ENCODE results near the gene NRCAM.

DNA sequence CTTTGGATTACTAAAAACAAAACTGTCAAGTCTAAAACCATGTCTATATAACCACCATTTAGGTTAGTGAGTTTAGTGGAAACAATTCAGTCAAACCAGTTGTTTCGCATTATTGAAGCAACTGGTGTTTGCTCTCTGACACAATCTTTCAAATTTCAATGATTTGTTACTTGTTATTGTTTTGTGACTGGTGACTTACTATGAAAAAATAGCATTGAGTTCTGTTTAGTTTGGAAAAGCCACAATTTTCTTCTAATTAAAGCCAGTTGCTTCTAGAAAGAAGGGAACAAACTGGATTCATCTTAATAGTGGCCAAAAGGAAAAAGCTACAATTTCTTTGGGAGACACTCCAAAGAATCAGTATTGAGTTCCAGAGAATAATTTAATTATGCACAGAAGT lies 356.5 kb downstream of the NRCAM start:
- no peak for TF ChIP-seq EZH2 (optimal IDR thresholded peaks at IDR 0.05; ENCODE audit: low read depth, low read length)
- TF ChIP-seq, protein P1, sequence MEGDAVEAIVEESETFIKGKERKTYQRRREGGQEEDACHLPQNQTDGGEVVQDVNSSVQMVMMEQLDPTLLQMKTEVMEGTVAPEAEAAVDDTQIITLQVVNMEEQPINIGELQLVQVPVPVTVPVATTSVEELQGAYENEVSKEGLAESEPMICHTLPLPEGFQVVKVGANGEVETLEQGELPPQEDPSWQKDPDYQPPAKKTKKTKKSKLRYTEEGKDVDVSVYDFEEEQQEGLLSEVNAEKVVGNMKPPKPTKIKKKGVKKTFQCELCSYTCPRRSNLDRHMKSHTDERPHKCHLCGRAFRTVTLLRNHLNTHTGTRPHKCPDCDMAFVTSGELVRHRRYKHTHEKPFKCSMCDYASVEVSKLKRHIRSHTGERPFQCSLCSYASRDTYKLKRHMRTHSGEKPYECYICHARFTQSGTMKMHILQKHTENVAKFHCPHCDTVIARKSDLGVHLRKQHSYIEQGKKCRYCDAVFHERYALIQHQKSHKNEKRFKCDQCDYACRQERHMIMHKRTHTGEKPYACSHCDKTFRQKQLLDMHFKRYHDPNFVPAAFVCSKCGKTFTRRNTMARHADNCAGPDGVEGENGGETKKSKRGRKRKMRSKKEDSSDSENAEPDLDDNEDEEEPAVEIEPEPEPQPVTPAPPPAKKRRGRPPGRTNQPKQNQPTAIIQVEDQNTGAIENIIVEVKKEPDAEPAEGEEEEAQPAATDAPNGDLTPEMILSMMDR (IDR thresholded peaks at IDR 0.05; ENCODE audit: low read length) = no peak

All from MM.1S (cell line).